NT2/D1 (cell line): ENCODE data around the gene ACBD5.

ENCODE experiments used
- SUZ12 ChIP-seq: IDR thresholded peaks from 2 replicates; pipeline ENCODE4 v1.6.1; 2011; ENCODE audit not compliant: insufficient read length, insufficient read depth; ENCODE audit errors: extremely low read depth
- YY1 ChIP-seq: IDR thresholded peaks from 2 replicates; pipeline ENCODE4 v1.6.1; 2011; ENCODE audit not compliant: insufficient read length, insufficient read depth
- ZNF274 ChIP-seq: IDR thresholded peaks from 2 replicates; pipeline ENCODE4 v1.6.1; 2011; ENCODE audit warnings: mild to moderate bottlenecking, low read depth, low read length

- TF ChIP-seq ZNF274 (no peak), YY1 (no peak), SUZ12 (no peak)
Measured at GRCh38 chr10:27188897-27189296, 51.7 kb downstream of the ACBD5 start.
